NB4 (cell line): ENCODE measurements around the gene SALL3.

Experiments
- POLR2A ChIP-seq: IDR thresholded peaks from 2 replicates; pipeline ENCODE4 v1.6.1; 2011; ENCODE audit warnings: mild to moderate bottlenecking; ENCODE audit not compliant: insufficient read length; ENCODE audit errors: extremely low read depth
- TF ChIP-seq, protein P1 (sequence below): IDR thresholded peaks from one replicate; pipeline ENCODE4 v1.5.1; 2012; ENCODE audit warnings: low read depth, low read length
- TF ChIP-seq, protein P2 (sequence below): IDR thresholded peaks from 2 replicates; pipeline ENCODE4 v1.6.1; 2011; ENCODE audit warnings: low read depth, low read length

GRCh38 chr18:79000997-79001396 is 21.4 kb downstream of the SALL3 start:
- TF ChIP-seq POLR2A = no peak
- TF ChIP-seq, protein P1, sequence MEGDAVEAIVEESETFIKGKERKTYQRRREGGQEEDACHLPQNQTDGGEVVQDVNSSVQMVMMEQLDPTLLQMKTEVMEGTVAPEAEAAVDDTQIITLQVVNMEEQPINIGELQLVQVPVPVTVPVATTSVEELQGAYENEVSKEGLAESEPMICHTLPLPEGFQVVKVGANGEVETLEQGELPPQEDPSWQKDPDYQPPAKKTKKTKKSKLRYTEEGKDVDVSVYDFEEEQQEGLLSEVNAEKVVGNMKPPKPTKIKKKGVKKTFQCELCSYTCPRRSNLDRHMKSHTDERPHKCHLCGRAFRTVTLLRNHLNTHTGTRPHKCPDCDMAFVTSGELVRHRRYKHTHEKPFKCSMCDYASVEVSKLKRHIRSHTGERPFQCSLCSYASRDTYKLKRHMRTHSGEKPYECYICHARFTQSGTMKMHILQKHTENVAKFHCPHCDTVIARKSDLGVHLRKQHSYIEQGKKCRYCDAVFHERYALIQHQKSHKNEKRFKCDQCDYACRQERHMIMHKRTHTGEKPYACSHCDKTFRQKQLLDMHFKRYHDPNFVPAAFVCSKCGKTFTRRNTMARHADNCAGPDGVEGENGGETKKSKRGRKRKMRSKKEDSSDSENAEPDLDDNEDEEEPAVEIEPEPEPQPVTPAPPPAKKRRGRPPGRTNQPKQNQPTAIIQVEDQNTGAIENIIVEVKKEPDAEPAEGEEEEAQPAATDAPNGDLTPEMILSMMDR = no peak
- TF ChIP-seq, protein P2, sequence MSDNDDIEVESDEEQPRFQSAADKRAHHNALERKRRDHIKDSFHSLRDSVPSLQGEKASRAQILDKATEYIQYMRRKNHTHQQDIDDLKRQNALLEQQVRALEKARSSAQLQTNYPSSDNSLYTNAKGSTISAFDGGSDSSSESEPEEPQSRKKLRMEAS = no peak
